Lower leg skin (tissue), 3 donors: ENCODE measurements around the gene USP17L25.
"Not testable (repeated sequence)": the region's sequence is repeated elsewhere in the genome, so short reads cannot be mapped to it uniquely, and the experiment has no call there.

Source experiments
- CTCF ChIP-seq, 3 donors: fragments of 450-650 bp; IDR thresholded peaks; one replicate each; pipeline ENCODE4 v1.5.1; 2016; ENCODE audit warnings: antibody characterized with exemption in 3 of 3, mild to moderate bottlenecking in 3 of 3, moderate library complexity in 2 of 3
- POLR2A ChIP-seq, 2 donors: fragments of 450-650 bp; IDR thresholded peaks; one replicate each; pipeline ENCODE4 v1.6.1; 2016 to 2017; ENCODE audit warnings: antibody characterized with exemption in 2 of 2, mild to moderate bottlenecking in 1 of 2, moderate library complexity in 1 of 2

- not testable (repeated sequence) for TF ChIP-seq CTCF, POLR2A (IDR thresholded peaks at IDR 0.05)
Measured at GRCh38 chr4:9334358-9334757, 4.6 kb downstream of the USP17L25 start, which contains the start of gene USP17L26.
